Tibial artery (tissue), 4 donors: ENCODE data around the gene ZNF407.

Experiments
- DNase-seq, 2 donors: peaks; one replicate each; pipeline ENCODE4 v3.0.0-alpha.2; 2019
- H3K27ac ChIP-seq, 2 donors: fragments of 200-600 bp; sonication (generic) in 1 of 2; 1 replicate in 1 of 2; 2 replicates in 1 of 2; pipeline ENCODE4 v1.5.1; 2018 to 2019; ENCODE audit warnings: mild to moderate bottlenecking in 1 of 2
- H3K27me3 ChIP-seq, 2 donors: fragments of 200-600 bp; sonication (generic) in 1 of 2; one replicate each; pipeline versions ENCODE4 v1.5.1 to v1.6.0; 2016 to 2019
- H3K36me3 ChIP-seq, 3 donors: fragments of 200-600 bp; sonication (generic) in 2 of 3; one replicate each; pipeline ENCODE4 v1.5.1; 2016 to 2019; ENCODE audit warnings: mild to moderate bottlenecking in 2 of 3
- H3K4me1 ChIP-seq, 4 donors: fragments of 200-600 bp; sonication (generic) in 2 of 4; 1 replicate in 3 of 4; 2 replicates in 1 of 4; pipeline ENCODE4 v1.5.1; 2016 to 2019
- H3K4me3 ChIP-seq, 2 donors: fragments of 200-600 bp; sonication (generic) in 1 of 2; 1 replicate in 1 of 2; 2 replicates in 1 of 2; pipeline ENCODE4 v1.5.1; 2018 to 2019; ENCODE audit warnings: mild to moderate bottlenecking in 2 of 2
- H3K9me3 ChIP-seq, 3 donors: fragments of 200-600 bp; sonication (generic) in 1 of 3; one replicate each; pipeline ENCODE4 v1.5.1; 2016 to 2019
- CTCF ChIP-seq, 2 experiments: fragments of 200-600 bp in 1 of 2; fragments of 450-650 bp in 1 of 2; IDR thresholded peaks; one replicate each; pipeline ENCODE4 v1.5.1; 2017 to 2019; ENCODE audit warnings: antibody characterized with exemption in 2 of 2, mild to moderate bottlenecking in 1 of 2, moderate library complexity in 1 of 2
- intact Hi-C: fragments of 100-400 bp; cut with DNase I; formaldehyde crosslinking; loops from one replicate; pipeline ENCODE4 v1.15.0; 2023; ENCODE audit warnings: low total_unique reads

Gene ZNF407

GRCh38 chr18:74818516-74819175, 221.0 kb downstream of the ZNF407 start:
- Histone ChIP-seq H3K27me3 (no peaks in the 10 kb centered on the region), H3K27ac (no peak overlapping the region), H3K36me3 (no peaks in the 10 kb centered on the region), H3K9me3 (no peaks in the 10 kb centered on the region), H3K4me3 (no peak overlapping the region), H3K4me1 (no peaks in the 10 kb centered on the region)
- TF ChIP-seq CTCF (IDR thresholded peaks at IDR 0.05): no peak
- intact Hi-C loops: no loop called here
- no peak for DNase-seq

GRCh38 chr18:74819433-74820059, 221.9 kb downstream of the ZNF407 start:
- DNase-seq: no peak
- no peaks in the 10 kb centered on the region for H3K36me3 ChIP-seq
- H3K4me1 ChIP-seq: no peaks in the 10 kb centered on the region
- H3K27ac ChIP-seq: no peak overlapping the region
- H3K4me3 ChIP-seq: no peak overlapping the region
- H3K9me3 ChIP-seq: no peaks in the 10 kb centered on the region
- intact Hi-C loops: no loop called here
- TF ChIP-seq CTCF (IDR thresholded peaks at IDR 0.05): no peak
- H3K27me3 ChIP-seq: no peaks in the 10 kb centered on the region

GRCh38 chr18:74820160-74820780, 222.6 kb downstream of the ZNF407 start:
- no peaks in the 10 kb centered on the region for H3K27me3 ChIP-seq
- H3K4me3 ChIP-seq: no peak overlapping the region
- no peaks in the 10 kb centered on the region for H3K4me1 ChIP-seq
- TF ChIP-seq CTCF (IDR thresholded peaks at IDR 0.05): no peak
- intact Hi-C loops: no loop called here
- H3K36me3 ChIP-seq: no peaks in the 10 kb centered on the region
- DNase-seq: no peak
- H3K27ac ChIP-seq: no peak overlapping the region
- no peaks in the 10 kb centered on the region for H3K9me3 ChIP-seq

GRCh38 chr18:74825460-74825859, 227.8 kb downstream of the ZNF407 start:
- intact Hi-C loops: no loop called here
- H3K27ac ChIP-seq: no peak overlapping the region

GRCh38 chr18:74826572-74826971, 228.9 kb downstream of the ZNF407 start:
- Histone ChIP-seq H3K4me1 (peaks cover 0 to 6% (median 2%) of the 10 kb centered on the region in 4 donors), H3K36me3 (no peaks in the 10 kb centered on the region), H3K4me3 (no peak overlapping the region), H3K27me3 (no peaks in the 10 kb centered on the region), H3K27ac (no peak overlapping the region), H3K9me3 (no peaks in the 10 kb centered on the region)
- TF ChIP-seq CTCF (IDR thresholded peaks at IDR 0.05): no peak
- intact Hi-C loops: no loop called here
- no peak for DNase-seq

More at GRCh38 chr18:74825460-74825859, 227.8 kb downstream of the ZNF407 start:
- Histone ChIP-seq H3K4me3 (no peak overlapping the region), H3K4me1 (peaks cover 0 to 6% (median 2%) of the 10 kb centered on the region in 4 donors), H3K9me3 (no peaks in the 10 kb centered on the region), H3K27me3 (no peaks in the 10 kb centered on the region), H3K36me3 (no peaks in the 10 kb centered on the region)
- no peak for DNase-seq
- no peak for TF ChIP-seq CTCF (IDR thresholded peaks at IDR 0.05)
